Right hindlimb (tissue), 1 donor: ENCODE measurements around the gene TLL2.
"Not testable (repeated sequence)": the region's sequence is repeated elsewhere in the genome, so short reads cannot be mapped to it uniquely, and the experiment has no call there.

Experiments used
- DNase-seq: peaks from one replicate; pipeline ENCODE4 v3.0.0-alpha.2; 2018

TLL2 gene

GRCh38 chr10:96513698-96514561 lies at the start of gene TLL2:
Gene TLL2 (minus strand): TSS chr10:96513926. CDS start chr10:96513685, 241 bp downstream.
- DNase-seq: peak; percentile 90

- no peak for DNase-seq
Observed at GRCh38 chr10:96560966-96561887, 47.5 kb upstream of the TLL2 start.

- no peak for DNase-seq
Observed at GRCh38 chr10:96560489-96560888, 46.8 kb upstream of the TLL2 start.

- no peak for DNase-seq
Observed at GRCh38 chr10:96556003-96556402, 42.3 kb upstream of the TLL2 start.

- DNase-seq: no peak
Observed at GRCh38 chr10:96555330-96555729, 41.6 kb upstream of the TLL2 start.

- DNase-seq: no peak
Observed at GRCh38 chr10:96548589-96548988, 34.9 kb upstream of the TLL2 start.

DNA sequence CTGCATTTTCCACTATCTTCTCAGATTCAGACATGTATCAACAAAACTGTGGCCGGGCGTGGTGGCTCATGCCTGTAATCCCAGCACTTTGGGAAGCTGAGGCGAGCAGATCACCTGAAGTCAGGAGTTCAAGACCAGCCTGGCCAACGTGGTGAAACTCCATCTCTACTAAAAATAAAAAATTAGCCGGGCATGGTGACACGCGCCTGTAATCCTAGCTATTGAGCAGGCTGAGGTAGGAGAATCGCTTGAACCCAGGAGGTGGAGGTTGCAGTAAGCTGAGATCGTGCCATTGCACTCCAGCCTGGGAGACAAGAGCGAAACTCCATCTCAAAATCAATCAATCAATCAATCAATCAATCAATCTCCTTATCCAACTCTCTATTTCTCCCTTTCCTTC lies 31.8 kb upstream of the TLL2 start:
- not testable (repeated sequence) for DNase-seq

DNA sequence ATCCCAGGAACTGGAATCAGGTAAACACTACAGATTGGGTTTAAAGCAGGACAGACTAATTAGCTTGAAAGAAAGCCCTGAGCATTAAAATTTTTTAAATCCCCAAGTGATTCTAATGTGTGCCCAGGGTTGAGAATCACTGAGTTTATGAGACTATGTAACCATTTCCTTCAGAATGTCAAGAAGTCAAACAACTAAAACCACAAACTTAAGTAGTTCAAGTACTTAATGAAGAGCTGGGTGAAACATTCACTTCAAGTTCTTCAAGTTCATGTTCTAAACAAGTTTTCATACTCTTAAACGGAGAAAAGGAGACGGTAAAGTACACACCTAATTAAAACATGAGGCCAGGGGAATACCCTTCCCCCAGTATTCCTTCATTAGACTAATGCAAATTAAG lies 28.2 kb upstream of the TLL2 start:
- DNase-seq: no peak

GRCh38 chr10:96540240-96540639 lies 26.5 kb upstream of the TLL2 start:
- DNase-seq: no peak

GRCh38 chr10:96538683-96539082 lies 25.0 kb upstream of the TLL2 start:
- DNase-seq: no peak

- DNase-seq: no peak
Observed at GRCh38 chr10:96536129-96536528, 22.4 kb upstream of the TLL2 start.

DNA sequence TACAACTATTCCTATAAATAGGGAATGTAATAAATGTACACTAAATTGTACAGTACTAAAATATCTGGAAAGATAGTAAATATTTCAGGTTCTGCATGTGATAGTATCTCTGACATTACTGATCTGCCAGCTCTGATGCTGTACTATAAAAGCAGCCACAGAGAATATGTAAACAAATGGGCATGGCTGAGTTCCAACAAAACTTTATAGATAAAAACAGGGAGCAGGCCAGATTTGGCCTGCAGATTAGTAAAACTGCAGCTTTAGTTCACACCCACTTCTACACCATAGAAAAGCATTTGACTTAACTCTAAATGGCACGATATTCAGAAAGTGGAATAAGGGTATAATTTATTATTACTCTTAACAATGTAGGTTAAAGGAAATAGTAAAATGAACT lies 18.8 kb upstream of the TLL2 start:
- DNase-seq: no peak

DNA sequence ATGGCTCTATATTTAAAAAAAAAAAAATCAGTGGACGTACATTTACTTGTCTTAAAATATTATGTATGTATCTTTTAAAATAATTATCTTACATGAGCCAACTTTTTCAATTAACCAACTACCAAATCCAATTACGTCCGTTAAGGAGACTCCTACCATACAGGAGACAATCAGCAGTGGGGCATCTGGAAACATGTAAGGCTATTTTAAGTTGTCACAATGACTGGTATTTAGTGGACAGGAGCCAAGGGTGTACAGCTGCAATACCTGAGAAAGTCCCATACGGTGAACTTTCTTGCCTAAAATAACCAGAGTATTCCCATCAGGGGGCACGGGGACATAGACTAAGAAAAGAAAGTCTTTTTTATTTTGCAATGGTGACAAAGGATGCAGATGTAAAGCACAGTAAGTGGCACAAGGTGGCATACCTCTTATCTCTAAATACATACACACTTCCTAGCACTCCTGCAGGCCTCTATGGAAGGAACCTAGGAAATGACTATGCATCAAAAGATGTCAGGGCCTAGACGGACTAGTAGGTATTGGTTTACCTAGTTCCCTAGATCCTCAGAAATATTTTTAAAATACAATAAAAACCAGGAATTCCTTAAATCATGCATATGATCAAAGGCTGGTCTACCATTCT lies 16.0 kb upstream of the TLL2 start:
- DNase-seq: no peak

DNA sequence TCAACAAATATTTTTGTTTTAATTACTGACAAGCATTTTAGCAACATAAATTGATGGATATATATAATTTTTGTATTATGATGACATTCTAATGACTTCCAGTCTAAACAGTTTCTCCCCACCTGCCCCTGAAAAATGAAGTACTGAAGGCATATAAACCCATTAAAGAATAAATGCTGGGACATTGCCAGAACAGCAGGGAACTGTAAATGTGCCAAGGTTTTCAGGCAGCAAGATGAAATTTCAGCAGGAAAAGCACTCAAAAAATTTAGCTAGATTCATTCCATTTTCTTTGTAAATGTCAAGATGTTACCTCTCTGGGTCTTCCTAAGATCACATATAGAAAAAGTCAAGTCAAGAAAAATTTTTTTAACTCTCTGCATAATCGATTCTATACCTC lies 11.0 kb upstream of the TLL2 start:
- DNase-seq: no peak

- no peak for DNase-seq
Observed at GRCh38 chr10:96517284-96517683, 3.6 kb upstream of the TLL2 start.

DNA sequence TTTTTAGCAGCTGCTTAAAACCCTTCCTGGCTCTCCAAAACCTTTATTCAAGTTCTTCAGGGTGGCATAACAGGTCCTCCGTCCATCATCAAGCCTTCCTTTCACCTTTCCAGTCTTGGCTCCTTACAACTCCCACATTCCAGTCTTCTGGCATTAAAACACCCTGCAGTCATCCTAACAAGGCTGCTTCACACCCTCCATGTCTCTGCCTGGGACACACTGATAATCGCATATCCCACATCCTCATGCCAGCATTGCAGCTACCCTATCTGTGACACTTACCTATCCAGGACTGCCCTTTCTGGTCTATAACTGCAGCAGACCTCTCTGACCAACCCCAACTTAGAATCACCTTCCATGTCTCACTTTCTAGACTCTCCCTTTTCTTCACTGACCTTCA lies 2.6 kb upstream of the TLL2 start:
- no peak for DNase-seq

DNA sequence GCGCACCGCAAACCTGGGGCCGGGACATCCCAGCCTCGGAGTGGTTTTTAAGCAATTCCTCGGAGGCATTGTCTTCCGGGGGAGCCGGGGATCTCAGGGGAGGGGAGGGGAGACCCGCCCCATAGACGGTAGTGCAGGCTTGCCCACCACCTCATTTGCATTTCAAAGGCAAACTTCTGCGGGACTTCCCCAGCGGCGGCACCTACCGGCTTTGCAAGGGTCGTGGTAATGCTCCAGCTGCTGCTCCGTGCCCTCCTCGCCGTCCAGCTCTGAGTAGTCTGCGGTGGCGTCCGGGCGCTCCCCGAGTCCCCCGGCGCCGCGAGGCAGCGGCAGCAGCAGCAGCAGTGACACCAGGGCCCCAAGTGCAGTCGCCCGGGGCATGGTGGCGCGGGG lies 425 bp downstream of the TLL2 start:
- no peak for DNase-seq

GRCh38 chr10:96512524-96513304 lies 1.0 kb downstream of the TLL2 start:
- DNase-seq: peak; percentile 37

GRCh38 chr10:96511044-96511945 lies 2.4 kb downstream of the TLL2 start:
- DNase-seq: no peak

DNA sequence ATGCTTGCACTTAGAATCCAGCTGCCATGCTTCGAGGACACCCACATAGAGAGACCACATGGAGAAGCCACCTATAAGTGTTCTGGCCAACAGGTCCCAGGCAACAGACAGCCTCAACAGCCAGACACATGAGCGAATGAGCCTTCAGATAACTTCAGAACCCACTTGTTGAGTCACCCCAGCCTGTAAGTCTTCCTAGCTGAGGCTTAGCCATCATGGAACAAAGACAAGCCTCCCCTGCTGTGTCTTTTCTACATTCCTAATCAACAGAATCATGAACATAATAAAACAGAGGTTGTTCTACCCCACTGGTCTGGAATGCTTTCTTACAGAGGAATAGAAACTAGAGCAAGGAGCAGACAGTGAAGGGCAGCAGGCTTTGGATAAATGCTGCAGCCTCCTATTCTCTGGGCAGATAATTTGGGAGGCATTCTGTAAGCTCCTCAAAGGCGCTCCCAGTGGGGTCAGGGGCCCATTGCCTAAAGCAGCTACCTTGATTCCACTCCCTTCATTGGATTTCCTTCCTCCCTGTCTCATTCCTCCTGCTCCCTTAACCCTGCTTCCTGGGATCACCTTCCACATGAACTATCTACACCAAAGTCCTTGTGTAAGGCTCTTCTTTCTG lies 4.6 kb downstream of the TLL2 start:
- no peak for DNase-seq

DNA sequence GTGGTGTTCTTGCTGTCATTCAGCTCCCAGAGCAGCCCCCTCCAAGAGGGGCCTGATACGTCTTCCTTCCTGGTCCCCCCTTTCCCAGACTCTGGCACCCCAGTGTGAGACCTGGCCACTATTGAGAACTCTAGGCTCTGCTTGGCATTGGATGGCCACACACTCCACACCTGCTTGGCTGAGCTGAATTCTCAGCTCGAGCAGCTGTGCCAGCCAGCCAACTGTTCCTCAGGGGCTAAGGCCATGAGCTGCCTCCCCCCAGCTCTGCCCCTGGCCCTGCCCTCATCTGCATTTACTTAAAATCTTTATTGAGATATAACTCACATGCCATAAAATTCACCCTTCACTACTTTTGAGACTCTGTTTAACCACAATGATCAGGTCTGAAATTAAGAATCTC lies 6.7 kb downstream of the TLL2 start:
- no peak for DNase-seq
